Mesendoderm (in vitro differentiated cells): ENCODE results near the gene XDH. TPM values are rescaled to one million over a fixed set of nuclear protein-coding genes. Genes with fewer than 3 reads are reported as not detected.

Experiments
- DNase-seq: peaks from one replicate; pipeline ENCODE4 v3.0.0; 2013
- H2AK5ac ChIP-seq: 2 replicates; pipeline ENCODE4 v1.6.1; 2013; ENCODE audit warnings: low read length, inconsistent platforms
- H2BK120ac ChIP-seq: 2 replicates; pipeline ENCODE4 v1.6.1; 2013; ENCODE audit warnings: low read depth, mild to moderate bottlenecking, low read length, moderate library complexity, mixed read lengths
- H2BK15ac ChIP-seq: replicated peaks from 2 replicates; pipeline ENCODE4 v1.6.1; 2013; ENCODE audit warnings: low read depth, mild to moderate bottlenecking, moderate library complexity
- H2BK5ac ChIP-seq: 2 replicates; pipeline ENCODE4 v1.6.1; 2013; ENCODE audit warnings: low read length, inconsistent platforms
- H3K18ac ChIP-seq: 2 replicates; pipeline ENCODE4 v1.6.1; 2013; ENCODE audit warnings: mild to moderate bottlenecking, low read length, mixed read lengths
- H3K23ac ChIP-seq: one replicate; pipeline ENCODE4 v1.6.1; 2013; ENCODE audit warnings: low read length
- H3K27ac ChIP-seq: 2 replicates; pipeline ENCODE4 v1.5.1; 2013; ENCODE audit warnings: low read depth, mild to moderate bottlenecking, inconsistent platforms, low read length, moderate library complexity
- H3K27me3 ChIP-seq: 2 replicates; pipeline ENCODE4 v1.6.1; 2013; ENCODE audit warnings: low read length, control low read depth, mild to moderate bottlenecking, inconsistent platforms; ENCODE audit not compliant: insufficient read depth, poor library complexity
- H3K36me3 ChIP-seq: 2 replicates; pipeline ENCODE4 v1.6.1; 2013; ENCODE audit warnings: low read length, inconsistent platforms; ENCODE audit not compliant: control insufficient read depth, insufficient read depth
- H3K4ac ChIP-seq: one replicate; pipeline ENCODE4 v1.6.1; 2013; ENCODE audit warnings: low read depth, mild to moderate bottlenecking, low read length, moderate library complexity
- H3K4me1 ChIP-seq: 2 replicates; pipeline ENCODE4 v1.6.1; 2013; ENCODE audit warnings: low read depth, low read length, inconsistent platforms; ENCODE audit not compliant: control insufficient read depth
- H3K4me2 ChIP-seq: 2 replicates; pipeline ENCODE4 v1.6.1; 2013; ENCODE audit warnings: low read length
- H3K4me3 ChIP-seq: 2 replicates; pipeline ENCODE4 v1.5.1; 2013; ENCODE audit warnings: mild to moderate bottlenecking, low read length
- H3K56ac ChIP-seq: one replicate; pipeline ENCODE4 v1.6.1; 2013; ENCODE audit warnings: low read length
- H3K79me1 ChIP-seq: 2 replicates; pipeline ENCODE4 v1.6.1; 2013; ENCODE audit warnings: low read length, inconsistent platforms
- H3K79me2 ChIP-seq: 2 replicates; pipeline ENCODE4 v1.6.1; 2013; ENCODE audit warnings: mild to moderate bottlenecking, low read length; ENCODE audit not compliant: control insufficient read depth, insufficient read depth
- H3K9ac ChIP-seq: 2 replicates; pipeline ENCODE4 v1.6.1; 2013; ENCODE audit warnings: low read length, inconsistent platforms
- H4K5ac ChIP-seq: one replicate; pipeline ENCODE4 v1.6.1; 2013; ENCODE audit warnings: low read length
- H4K8ac ChIP-seq: one replicate; pipeline ENCODE4 v1.6.1; 2013; ENCODE audit warnings: low read depth, mild to moderate bottlenecking, control low read depth, low read length, moderate library complexity
- WGBS: extraction: QIAGEN DNeasy Blood & Tissue Kit; methylation state at CpG from one replicate; pipeline ENCODE4 v1.1.7; 2013; ENCODE audit warnings: low lambda C conversion rate, missing lambda C conversion rate; ENCODE audit not compliant: insufficient coverage; ENCODE audit errors: extremely low coverage; 5-methylcytosine and 5-hydroxymethylcytosine counted together
- polyA plus RNA-seq, 2 experiments: library from polyadenylated mRNA; stranded (reverse); fragments of 200-250 nt; gene quantifications; one replicate each; pipeline ENCODE4 v1.2.3, GENCODE V29; 2013

XDH gene
- polyA plus RNA-seq (2013, experiment 1 of 2) = 0.27 TPM
- 0.31 TPM for polyA plus RNA-seq (2013, experiment 2 of 2)

DNA sequence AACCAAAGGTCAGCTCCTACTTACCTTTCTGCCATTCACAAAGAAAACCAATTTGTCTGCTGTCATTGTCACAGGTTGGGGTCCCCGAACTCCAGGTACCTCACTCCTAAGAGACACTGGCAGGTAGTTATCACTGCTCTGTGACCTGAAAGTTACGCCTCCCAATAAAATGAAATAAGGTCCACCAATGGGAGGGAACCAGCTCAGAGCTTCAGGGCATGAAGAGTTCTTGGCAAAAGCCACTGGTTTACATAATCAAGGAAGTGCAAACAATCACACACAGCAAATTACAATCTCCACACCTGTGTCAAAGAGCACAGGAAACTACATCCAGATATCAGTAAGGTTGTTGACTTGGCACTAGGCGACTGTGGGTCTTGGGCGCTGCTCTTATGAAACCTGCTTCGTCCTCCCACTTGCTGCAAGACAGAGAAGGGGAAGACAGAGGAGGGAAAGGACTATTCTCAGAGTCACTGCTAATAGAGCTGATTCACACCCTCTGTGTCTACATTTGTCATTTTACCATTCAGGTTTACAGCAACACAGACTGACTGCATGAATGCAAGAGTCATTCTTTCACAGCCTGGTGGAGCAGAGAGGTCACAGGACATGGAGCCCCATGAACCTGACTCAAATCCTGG is at the start of gene XDH:
Gene XDH (minus strand): TSS at position 142 of the 641 bp plus-strand sequence. CDS start 76 bp downstream, at position 66.
- no peak within 1 kb of the TSS for H3K4ac ChIP-seq
- H3K9ac ChIP-seq = no peak within 1 kb of the TSS
- H3K18ac ChIP-seq = no peak within 1 kb of the TSS
- H2AK5ac ChIP-seq = no peak within 1 kb of the TSS
- H3K4me1 ChIP-seq = no peaks in the 10 kb centered on the region
- H3K4me2 ChIP-seq = no peak within 1 kb of the TSS
- no peak within 1 kb of the TSS for H3K23ac ChIP-seq
- no peak within 1 kb of the TSS for H3K27ac ChIP-seq
- H3K79me2 ChIP-seq = no peaks in the 10 kb centered on the region
- no peak within 1 kb of the TSS for H3K56ac ChIP-seq
- no peak within 1 kb of the TSS for H2BK120ac ChIP-seq
- H2BK5ac ChIP-seq = no peak within 1 kb of the TSS
- H4K5ac ChIP-seq = no peak within 1 kb of the TSS
- no peaks in the 10 kb centered on the region for H3K27me3 ChIP-seq
- no peak for DNase-seq
- H2BK15ac ChIP-seq = no peak within 1 kb of the TSS
- WGBS = no CpG with 5 or more reads among the region's 5 CpGs
- H3K36me3 ChIP-seq = no peaks in the 10 kb centered on the region
- H4K8ac ChIP-seq = no peak within 1 kb of the TSS
- no peak within 1 kb of the TSS for H3K4me3 ChIP-seq
- no peaks in the 10 kb centered on the region for H3K79me1 ChIP-seq

DNA sequence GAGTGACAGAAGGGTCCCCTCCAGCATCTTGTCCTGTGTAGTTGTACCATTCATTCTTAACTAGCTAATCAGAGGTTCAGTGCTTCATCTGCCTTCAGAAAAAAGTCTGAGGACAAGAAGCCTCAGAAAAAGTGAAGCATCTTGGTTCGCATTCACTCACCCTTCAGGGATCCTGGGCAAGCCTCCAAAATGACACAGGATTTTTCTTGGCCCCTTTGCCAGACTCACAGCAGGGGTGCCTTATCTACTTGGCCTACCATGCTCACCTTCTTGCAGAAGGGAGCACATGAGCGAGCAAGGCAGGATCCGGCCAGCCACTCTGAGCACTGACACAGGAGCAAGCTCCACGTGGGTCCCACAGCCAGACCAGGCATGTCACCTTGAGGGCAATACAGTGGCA is 43.1 kb upstream of the XDH start:
- H3K4me1 ChIP-seq = no peaks in the 10 kb centered on the region
- H3K27me3 ChIP-seq = no peaks in the 10 kb centered on the region
- no peak overlapping the region for H4K5ac ChIP-seq
- H3K36me3 ChIP-seq = no peaks in the 10 kb centered on the region
- no peak for DNase-seq
- WGBS = no CpG with 5 or more reads among the region's 4 CpGs
- no peak overlapping the region for H2BK120ac ChIP-seq
- no peak overlapping the region for H3K9ac ChIP-seq
- H4K8ac ChIP-seq = no peak overlapping the region
- H3K56ac ChIP-seq = no peak overlapping the region
- no peak overlapping the region for H3K4me3 ChIP-seq
- no peak overlapping the region for H2BK15ac ChIP-seq
- no peaks in the 10 kb centered on the region for H3K79me1 ChIP-seq
- no peaks in the 10 kb centered on the region for H3K79me2 ChIP-seq
- no peak overlapping the region for H3K27ac ChIP-seq
- H2AK5ac ChIP-seq = no peak overlapping the region
- H2BK5ac ChIP-seq = no peak overlapping the region
- no peak overlapping the region for H3K18ac ChIP-seq
- no peak overlapping the region for H3K4me2 ChIP-seq
- no peak overlapping the region for H3K23ac ChIP-seq
- H3K4ac ChIP-seq = no peak overlapping the region

DNA sequence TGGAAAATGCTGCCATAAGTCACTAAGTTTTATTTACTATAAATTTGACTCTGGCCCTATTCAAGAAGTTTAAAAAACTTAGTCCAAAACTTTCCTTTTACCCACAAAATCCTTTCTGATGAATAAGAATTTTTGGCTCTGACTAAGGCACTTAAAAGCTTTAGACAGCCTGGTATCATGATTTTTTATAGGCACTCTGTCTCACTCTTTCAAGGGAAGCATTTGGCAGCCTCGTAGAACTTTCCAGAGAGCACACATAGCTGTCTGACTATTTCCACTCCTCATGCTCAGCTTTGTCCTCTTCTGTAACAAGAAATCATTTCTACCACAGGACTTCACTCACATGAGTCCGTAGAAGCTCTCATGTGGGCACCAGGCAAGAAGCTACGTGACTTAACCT is 32.3 kb upstream of the XDH start:
- Histone ChIP-seq H2BK15ac (no peak overlapping the region), H2BK5ac (no peak overlapping the region), H2BK120ac (no peak overlapping the region), H3K23ac (no peak overlapping the region), H3K4ac (no peak overlapping the region), H3K56ac (no peak overlapping the region), H4K8ac (no peak overlapping the region), H3K27me3 (no peaks in the 10 kb centered on the region), H3K27ac (no peak overlapping the region), H3K79me1 (no peaks in the 10 kb centered on the region), H3K4me2 (no peak overlapping the region), H3K18ac (no peak overlapping the region), H3K9ac (no peak overlapping the region), H3K79me2 (no peaks in the 10 kb centered on the region), H2AK5ac (no peak overlapping the region), H3K4me1 (no peaks in the 10 kb centered on the region), H3K36me3 (no peaks in the 10 kb centered on the region), H3K4me3 (no peak overlapping the region), H4K5ac (no peak overlapping the region)
- no peak for DNase-seq
- no CpG with 5 or more reads among the region's 3 CpGs for WGBS

DNA sequence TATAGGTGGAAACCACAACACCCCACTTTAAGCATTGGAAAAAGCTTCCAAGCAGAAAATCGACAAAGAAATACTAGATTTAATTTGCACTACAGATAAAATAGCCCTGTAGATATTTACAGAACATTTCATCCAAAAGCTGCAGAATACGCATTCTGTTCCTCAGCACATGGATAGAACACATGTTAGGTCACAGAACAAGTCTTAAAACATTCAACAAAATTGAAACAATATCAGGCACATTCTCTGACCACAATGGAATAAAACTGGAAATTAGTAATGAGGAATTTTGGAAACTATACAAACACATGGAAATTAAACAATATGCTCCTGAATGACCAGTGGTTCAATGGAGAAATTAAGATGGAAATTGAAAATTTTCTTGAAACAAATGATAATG is 27.8 kb upstream of the XDH start:
- no peak overlapping the region for H2AK5ac ChIP-seq
- no peak overlapping the region for H3K9ac ChIP-seq
- H2BK5ac ChIP-seq = no peak overlapping the region
- H3K56ac ChIP-seq = no peak overlapping the region
- no peak overlapping the region for H4K5ac ChIP-seq
- no peak overlapping the region for H3K23ac ChIP-seq
- no peak overlapping the region for H2BK15ac ChIP-seq
- no peak overlapping the region for H3K27ac ChIP-seq
- no peaks in the 10 kb centered on the region for H3K27me3 ChIP-seq
- DNase-seq = no peak
- no peak overlapping the region for H3K4me2 ChIP-seq
- H3K18ac ChIP-seq = no peak overlapping the region
- H2BK120ac ChIP-seq = no peak overlapping the region
- no CpG with 5 or more reads among the region's 2 CpGs for WGBS
- no peaks in the 10 kb centered on the region for H3K79me2 ChIP-seq
- H3K4ac ChIP-seq = no peak overlapping the region
- H3K79me1 ChIP-seq = no peaks in the 10 kb centered on the region
- no peaks in the 10 kb centered on the region for H3K36me3 ChIP-seq
- no peak overlapping the region for H4K8ac ChIP-seq
- no peak overlapping the region for H3K4me3 ChIP-seq
- no peaks in the 10 kb centered on the region for H3K4me1 ChIP-seq

DNA sequence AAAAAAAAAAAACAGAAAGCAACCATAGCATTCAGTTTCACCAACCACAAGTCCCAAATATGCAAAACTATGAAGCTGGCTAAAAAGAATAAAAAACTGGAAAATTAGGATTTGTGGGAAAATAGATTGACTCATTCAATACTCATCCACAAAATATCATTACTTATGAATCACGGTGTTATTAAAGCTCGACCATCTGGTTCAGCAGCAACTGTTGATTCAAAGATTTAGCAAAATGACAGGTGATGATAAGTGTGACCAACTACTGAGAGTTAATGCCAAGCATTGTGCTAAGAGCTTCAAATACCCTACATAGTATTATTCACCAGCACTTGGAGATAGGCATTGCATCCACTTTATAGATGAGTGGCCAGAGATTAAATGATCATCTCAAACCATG is 26.2 kb upstream of the XDH start:
- WGBS = no CpG with 5 or more reads among the region's 2 CpGs
- no peak overlapping the region for H3K4me3 ChIP-seq
- H3K23ac ChIP-seq = no peak overlapping the region
- H2BK15ac ChIP-seq = no peak overlapping the region
- H2AK5ac ChIP-seq = no peak overlapping the region
- H3K79me1 ChIP-seq = no peaks in the 10 kb centered on the region
- H3K36me3 ChIP-seq = no peaks in the 10 kb centered on the region
- H3K18ac ChIP-seq = no peak overlapping the region
- H3K4me2 ChIP-seq = no peak overlapping the region
- no peak overlapping the region for H3K9ac ChIP-seq
- H3K56ac ChIP-seq = no peak overlapping the region
- no peak overlapping the region for H3K4ac ChIP-seq
- H4K5ac ChIP-seq = no peak overlapping the region
- H3K27me3 ChIP-seq = no peaks in the 10 kb centered on the region
- H3K79me2 ChIP-seq = no peaks in the 10 kb centered on the region
- no peaks in the 10 kb centered on the region for H3K4me1 ChIP-seq
- H4K8ac ChIP-seq = no peak overlapping the region
- H3K27ac ChIP-seq = no peak overlapping the region
- H2BK5ac ChIP-seq = no peak overlapping the region
- H2BK120ac ChIP-seq = no peak overlapping the region
- DNase-seq = no peak

DNA sequence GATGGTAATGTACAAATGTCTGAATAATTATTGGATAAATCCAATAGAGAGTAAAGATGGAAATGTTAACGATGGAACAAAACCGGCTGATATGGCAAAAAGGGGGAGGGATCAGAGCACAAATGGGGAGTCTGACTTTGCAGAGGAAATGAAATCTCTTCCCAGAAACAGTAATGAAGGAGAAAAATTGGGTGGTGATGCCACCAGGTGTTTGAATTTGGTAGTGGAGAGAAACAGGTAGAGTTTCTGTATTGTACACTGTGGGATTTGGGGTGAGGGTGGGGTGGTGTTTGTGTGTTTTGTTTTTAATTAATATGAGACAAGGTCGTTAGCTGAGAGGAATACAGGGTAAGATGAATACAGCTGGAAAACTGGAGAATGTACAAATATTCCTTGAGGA is 20.4 kb upstream of the XDH start:
- no peaks in the 10 kb centered on the region for H3K79me2 ChIP-seq
- no peak overlapping the region for H4K5ac ChIP-seq
- no peak overlapping the region for H2BK120ac ChIP-seq
- no peak overlapping the region for H2BK5ac ChIP-seq
- no peak overlapping the region for H3K4me2 ChIP-seq
- H4K8ac ChIP-seq = no peak overlapping the region
- no peak overlapping the region for H3K56ac ChIP-seq
- no peak overlapping the region for H3K18ac ChIP-seq
- H3K23ac ChIP-seq = no peak overlapping the region
- no peak overlapping the region for H3K4ac ChIP-seq
- H2AK5ac ChIP-seq = no peak overlapping the region
- H3K4me1 ChIP-seq = no peaks in the 10 kb centered on the region
- WGBS = 100% methylated on average over 1 of the region's 3 CpGs
- H3K9ac ChIP-seq = no peak overlapping the region
- DNase-seq = peak; percentile 6
- H2BK15ac ChIP-seq = no peak overlapping the region
- no peaks in the 10 kb centered on the region for H3K27me3 ChIP-seq
- H3K36me3 ChIP-seq = no peaks in the 10 kb centered on the region
- H3K27ac ChIP-seq = no peak overlapping the region
- H3K79me1 ChIP-seq = no peaks in the 10 kb centered on the region
- no peak overlapping the region for H3K4me3 ChIP-seq
